ENCODE measurements around the gene SUGCT. TPM values are rescaled to one million over a fixed set of nuclear protein-coding genes. Genes with fewer than 3 reads are reported as not detected.
"Not testable (repeated sequence)": the region's sequence is repeated elsewhere in the genome, so short reads cannot be mapped to it uniquely, and the experiment has no call there.

SUGCT gene
- total RNA-seq, 2 experiments from 2014 or later = 0.76 to 1.5 TPM

- H3K27ac Mint-ChIP-seq; H3K36me3 Mint-ChIP-seq; CTCF ChIA-PET; H3K9me3 Mint-ChIP-seq; POLR2A ChIA-PET; DNase-seq; H3K4me3 Mint-ChIP-seq; intact Hi-C loops (cut with micrococcal nuclease); H3K4me1 Mint-ChIP-seq (ENCODE audit: low read depth); H3K27me3 Mint-ChIP-seq: not testable (repeated sequence)
Measured at GRCh38 chr7:40650903-40651302, 516.1 kb downstream of the SUGCT start.

- Mint-ChIP-seq H3K27ac (no peak overlapping the region), H3K9me3 (peaks cover 5% of the 10 kb centered on the region), H3K4me1 (ENCODE audit: low read depth) (no peaks in the 10 kb centered on the region), H3K36me3 (no peaks in the 10 kb centered on the region), H3K4me3 (no peak overlapping the region), H3K27me3 (no peaks in the 10 kb centered on the region)
- no peak for DNase-seq
- POLR2A ChIA-PET = no interaction called here
- CTCF ChIA-PET = no interaction called here
- intact Hi-C loops (cut with micrococcal nuclease) = no loop called here
Measured at GRCh38 chr7:40654171-40654570, 519.4 kb downstream of the SUGCT start.

- Mint-ChIP-seq H3K9me3 (peaks cover 5% of the 10 kb centered on the region), H3K4me1 (ENCODE audit: low read depth) (no peaks in the 10 kb centered on the region), H3K27me3 (no peaks in the 10 kb centered on the region), H3K4me3 (no peak overlapping the region), H3K27ac (no peak overlapping the region), H3K36me3 (no peaks in the 10 kb centered on the region)
- DNase-seq = no peak
- ChIA-PET POLR2A (no interaction called here), CTCF (no interaction called here)
- intact Hi-C loops (cut with micrococcal nuclease) = no loop called here
Measured at GRCh38 chr7:40655426-40655825, 520.6 kb downstream of the SUGCT start.

- Mint-ChIP-seq H3K9me3 (peaks cover 3% of the 10 kb centered on the region), H3K4me3 (no peak overlapping the region), H3K36me3 (no peaks in the 10 kb centered on the region), H3K4me1 (ENCODE audit: low read depth) (no peaks in the 10 kb centered on the region), H3K27ac (no peak overlapping the region), H3K27me3 (no peaks in the 10 kb centered on the region)
- DNase-seq = no peak
- intact Hi-C loops (cut with micrococcal nuclease) = no loop called here
- POLR2A ChIA-PET = no interaction called here
- CTCF ChIA-PET = no interaction called here
Measured at GRCh38 chr7:40656349-40656748, 521.5 kb downstream of the SUGCT start.

GRCh38 chr7:40658729-40659128 is 523.9 kb downstream of the SUGCT start:
- H3K36me3 Mint-ChIP-seq = no peaks in the 10 kb centered on the region
- no peaks in the 10 kb centered on the region for H3K27me3 Mint-ChIP-seq
- no peak overlapping the region for H3K4me3 Mint-ChIP-seq
- intact Hi-C loops (cut with micrococcal nuclease) = no loop called here
- DNase-seq = no peak
- H3K9me3 Mint-ChIP-seq = peaks cover 3% of the 10 kb centered on the region
- H3K27ac Mint-ChIP-seq = no peak overlapping the region
- CTCF ChIA-PET = no interaction called here
- no peaks in the 10 kb centered on the region for H3K4me1 Mint-ChIP-seq (ENCODE audit: low read depth)
- POLR2A ChIA-PET = no interaction called here

GRCh38 chr7:40659231-40659630 is 524.4 kb downstream of the SUGCT start:
- POLR2A ChIA-PET = no interaction called here

GRCh38 chr7:40673285-40673684 is 538.5 kb downstream of the SUGCT start:
- no peaks in the 10 kb centered on the region for H3K27me3 Mint-ChIP-seq
- ChIA-PET CTCF (no interaction called here), POLR2A (no interaction called here)
- no peak overlapping the region for H3K4me3 Mint-ChIP-seq
- DNase-seq = no peak
- H3K27ac Mint-ChIP-seq = no peak overlapping the region
- H3K4me1 Mint-ChIP-seq (ENCODE audit: low read depth) = peaks cover 2% of the 10 kb centered on the region
- H3K36me3 Mint-ChIP-seq = no peaks in the 10 kb centered on the region
- H3K9me3 Mint-ChIP-seq = peaks cover 2% of the 10 kb centered on the region
- intact Hi-C loops (cut with micrococcal nuclease) = no loop called here

More at GRCh38 chr7:40659231-40659630, 524.4 kb downstream of the SUGCT start:
- CTCF ChIA-PET = no interaction called here
- Mint-ChIP-seq H3K9me3 (peaks cover 3% of the 10 kb centered on the region), H3K27me3 (no peaks in the 10 kb centered on the region), H3K4me3 (no peak overlapping the region), H3K36me3 (no peaks in the 10 kb centered on the region), H3K27ac (no peak overlapping the region), H3K4me1 (ENCODE audit: low read depth) (no peaks in the 10 kb centered on the region)
- intact Hi-C loops (cut with micrococcal nuclease) = no loop called here
- DNase-seq = no peak

- Mint-ChIP-seq H3K4me1 (ENCODE audit: low read depth) (peaks cover 2% of the 10 kb centered on the region), H3K36me3 (no peaks in the 10 kb centered on the region), H3K27me3 (no peaks in the 10 kb centered on the region), H3K27ac (no peak overlapping the region), H3K9me3 (peaks cover 2% of the 10 kb centered on the region), H3K4me3 (no peak overlapping the region)
- POLR2A ChIA-PET = no interaction called here
- CTCF ChIA-PET = no interaction called here
- no peak for DNase-seq
- intact Hi-C loops (cut with micrococcal nuclease) = no loop called here
Measured at GRCh38 chr7:40674316-40674715, 539.5 kb downstream of the SUGCT start.

GRCh38 chr7:40675741-40676140 is 540.9 kb downstream of the SUGCT start:
- no peak overlapping the region for H3K4me3 Mint-ChIP-seq
- no peak overlapping the region for H3K27ac Mint-ChIP-seq
- no peaks in the 10 kb centered on the region for H3K27me3 Mint-ChIP-seq
- DNase-seq = no peak
- no peaks in the 10 kb centered on the region for H3K36me3 Mint-ChIP-seq
- H3K4me1 Mint-ChIP-seq (ENCODE audit: low read depth) = peaks cover 2% of the 10 kb centered on the region
- intact Hi-C loops (cut with micrococcal nuclease) = no loop called here
- ChIA-PET CTCF (no interaction called here), POLR2A (no interaction called here)
- peaks cover 2% of the 10 kb centered on the region for H3K9me3 Mint-ChIP-seq

GRCh38 chr7:40676221-40676620 is 541.4 kb downstream of the SUGCT start:
- intact Hi-C loops (cut with micrococcal nuclease) = no loop called here
- POLR2A ChIA-PET = no interaction called here
- no peak for DNase-seq
- peaks cover 2% of the 10 kb centered on the region for H3K4me1 Mint-ChIP-seq (ENCODE audit: low read depth)
- H3K9me3 Mint-ChIP-seq = peaks cover 2% of the 10 kb centered on the region
- H3K27me3 Mint-ChIP-seq = no peaks in the 10 kb centered on the region
- H3K27ac Mint-ChIP-seq = no peak overlapping the region
- no peaks in the 10 kb centered on the region for H3K36me3 Mint-ChIP-seq
- CTCF ChIA-PET = no interaction called here
- no peak overlapping the region for H3K4me3 Mint-ChIP-seq

GRCh38 chr7:40680657-40681056 is 545.9 kb downstream of the SUGCT start:
- H3K9me3 Mint-ChIP-seq = peaks cover 5% of the 10 kb centered on the region
- ChIA-PET CTCF (no interaction called here), POLR2A (no interaction called here)
- no peaks in the 10 kb centered on the region for H3K4me1 Mint-ChIP-seq (ENCODE audit: low read depth)
- H3K27me3 Mint-ChIP-seq = no peaks in the 10 kb centered on the region
- H3K27ac Mint-ChIP-seq = no peak overlapping the region
- intact Hi-C loops (cut with micrococcal nuclease) = no loop called here
- H3K36me3 Mint-ChIP-seq = no peaks in the 10 kb centered on the region
- no peak for DNase-seq
- no peak overlapping the region for H3K4me3 Mint-ChIP-seq

GRCh38 chr7:40682696-40683095 is 547.9 kb downstream of the SUGCT start:
- no peaks in the 10 kb centered on the region for H3K36me3 Mint-ChIP-seq
- no peak for DNase-seq
- H3K4me3 Mint-ChIP-seq = no peak overlapping the region
- POLR2A ChIA-PET = no interaction called here
- H3K4me1 Mint-ChIP-seq (ENCODE audit: low read depth) = no peaks in the 10 kb centered on the region
- peaks cover 9% of the 10 kb centered on the region for H3K9me3 Mint-ChIP-seq
- intact Hi-C loops (cut with micrococcal nuclease) = no loop called here
- CTCF ChIA-PET = no interaction called here
- H3K27ac Mint-ChIP-seq = no peak overlapping the region
- H3K27me3 Mint-ChIP-seq = no peaks in the 10 kb centered on the region

GRCh38 chr7:40694026-40694809 is 559.4 kb downstream of the SUGCT start:
- H3K27me3 Mint-ChIP-seq = no peaks in the 10 kb centered on the region
- no peak overlapping the region for H3K4me3 Mint-ChIP-seq
- no peaks in the 10 kb centered on the region for H3K4me1 Mint-ChIP-seq (ENCODE audit: low read depth)
- H3K36me3 Mint-ChIP-seq = no peaks in the 10 kb centered on the region
- H3K9me3 Mint-ChIP-seq = peaks cover 8% of the 10 kb centered on the region
- no peak overlapping the region for H3K27ac Mint-ChIP-seq
- ChIA-PET POLR2A (no interaction called here), CTCF (no interaction called here)
- intact Hi-C loops (cut with micrococcal nuclease) = no loop called here
- no peak for DNase-seq
